ENCODE measurements around the gene SAMD11. TPM values are rescaled to one million over a fixed set of nuclear protein-coding genes. Genes with fewer than 3 reads are reported as not detected.

The SAMD11 gene
- total RNA-seq, 2 experiments from 2014 or later = not detected

DNA sequence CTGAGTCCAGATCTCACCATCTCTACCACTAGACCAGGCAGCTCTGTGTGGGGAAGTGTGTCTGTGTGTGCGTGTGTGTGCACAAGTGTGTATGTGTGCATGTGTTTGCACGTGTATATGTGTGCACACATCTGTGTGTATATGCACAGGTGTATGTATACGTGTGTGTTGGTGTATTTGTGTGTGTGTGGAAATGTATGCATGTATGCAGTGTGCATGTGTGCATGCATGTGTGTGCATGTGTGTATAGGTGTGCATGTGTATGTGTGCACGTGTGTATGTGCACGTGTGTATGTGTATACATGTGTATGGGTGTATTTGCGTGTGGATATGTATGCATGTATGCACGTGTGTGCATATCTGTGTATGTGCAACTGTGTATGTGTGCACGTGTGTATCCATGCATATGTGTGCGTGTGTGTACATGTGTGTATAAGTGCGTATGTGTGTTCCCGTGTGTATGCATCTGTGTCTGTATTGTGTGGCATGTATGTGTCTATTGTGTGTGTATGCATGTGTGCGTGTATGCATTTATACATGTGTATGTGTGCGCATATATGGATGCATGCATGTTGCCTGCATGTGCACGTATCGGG is 45.6 kb downstream of the SAMD11 start:
- H3K4me3 ChIP-seq (ENCODE audit: low read length) = no peak overlapping the region
- H3K4me1 ChIP-seq (ENCODE audit: insufficient read depth, low read length) = peaks cover 20% of the 10 kb centered on the region
- peaks cover 0 to 10% of the 10 kb centered on the region in 2 experiments for H3K9me3 ChIP-seq (ENCODE audit: control insufficient read depth in 1 of 2, insufficient read depth in 1 of 2, low read length in 2 of 2)
- no peak overlapping the region for H3K27ac ChIP-seq (ENCODE audit: low read depth in 1 of 2, low read length in 2 of 2)
- ATAC-seq (ENCODE audit: poor library complexity) = no peak
- Mint-ChIP-seq H3K4me1 (ENCODE audit: low read depth) (no peaks in the 10 kb centered on the region), H3K27ac (no peak overlapping the region), H3K36me3 (ENCODE audit: low read depth) (no peaks in the 10 kb centered on the region), H3K27me3 (peaks cover 22% of the 10 kb centered on the region), H3K4me3 (peak overlapping the region; percentile 65), H3K9me3 (no peaks in the 10 kb centered on the region)
- ChIA-PET POLR2A (no interaction called here), CTCF (no interaction called here)
- TF ChIP-seq, protein P1, sequence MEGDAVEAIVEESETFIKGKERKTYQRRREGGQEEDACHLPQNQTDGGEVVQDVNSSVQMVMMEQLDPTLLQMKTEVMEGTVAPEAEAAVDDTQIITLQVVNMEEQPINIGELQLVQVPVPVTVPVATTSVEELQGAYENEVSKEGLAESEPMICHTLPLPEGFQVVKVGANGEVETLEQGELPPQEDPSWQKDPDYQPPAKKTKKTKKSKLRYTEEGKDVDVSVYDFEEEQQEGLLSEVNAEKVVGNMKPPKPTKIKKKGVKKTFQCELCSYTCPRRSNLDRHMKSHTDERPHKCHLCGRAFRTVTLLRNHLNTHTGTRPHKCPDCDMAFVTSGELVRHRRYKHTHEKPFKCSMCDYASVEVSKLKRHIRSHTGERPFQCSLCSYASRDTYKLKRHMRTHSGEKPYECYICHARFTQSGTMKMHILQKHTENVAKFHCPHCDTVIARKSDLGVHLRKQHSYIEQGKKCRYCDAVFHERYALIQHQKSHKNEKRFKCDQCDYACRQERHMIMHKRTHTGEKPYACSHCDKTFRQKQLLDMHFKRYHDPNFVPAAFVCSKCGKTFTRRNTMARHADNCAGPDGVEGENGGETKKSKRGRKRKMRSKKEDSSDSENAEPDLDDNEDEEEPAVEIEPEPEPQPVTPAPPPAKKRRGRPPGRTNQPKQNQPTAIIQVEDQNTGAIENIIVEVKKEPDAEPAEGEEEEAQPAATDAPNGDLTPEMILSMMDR (IDR thresholded peaks at IDR 0.05) = no peak
- H3K36me3 ChIP-seq (ENCODE audit: insufficient read depth, low read length) = no peaks in the 10 kb centered on the region
- intact Hi-C loops (cut with DNase I, micrococcal nuclease) = no loop called here
- peak in 1 of 14 experiments; percentile 4 for DNase-seq
- H3K27me3 ChIP-seq (ENCODE audit: control insufficient read depth in 1 of 2, insufficient read depth in 2 of 2, low read length in 2 of 2) = peaks cover 16 to 21% of the 10 kb centered on the region in 2 experiments

DNA sequence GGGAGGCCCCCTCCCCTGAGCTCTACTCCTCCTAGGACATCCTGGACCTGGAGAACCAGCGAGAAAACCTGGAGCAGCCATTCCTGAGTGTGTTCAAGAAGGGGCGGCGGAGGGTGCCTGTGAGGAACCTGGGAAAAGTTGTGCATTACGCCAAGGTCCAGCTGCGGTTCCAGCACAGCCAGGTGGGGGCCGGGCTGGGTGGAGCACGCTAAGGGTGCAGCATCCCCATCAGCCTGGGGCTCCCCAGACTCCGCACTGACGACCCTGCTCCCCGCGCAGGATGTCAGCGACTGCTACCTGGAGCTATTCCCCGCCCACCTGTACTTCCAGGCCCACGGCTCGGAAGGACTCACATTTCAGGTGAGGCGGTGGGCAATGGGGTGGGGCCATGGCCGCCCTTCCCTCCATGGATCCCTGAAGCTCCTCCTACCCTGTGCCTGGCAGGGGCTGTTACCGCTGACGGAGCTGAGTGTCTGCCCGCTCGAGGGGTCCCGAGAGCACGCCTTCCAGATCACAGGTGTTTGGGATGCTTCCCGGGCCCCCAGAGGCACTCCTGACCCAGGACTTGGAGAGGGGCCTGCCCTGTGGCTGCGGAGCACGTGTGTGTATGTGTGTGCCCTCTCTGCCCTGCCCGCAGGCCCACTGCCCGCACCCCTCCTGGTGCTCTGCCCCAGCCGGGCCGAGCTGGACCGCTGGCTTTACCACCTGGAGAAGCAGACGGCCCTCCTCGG is 46.7 kb downstream of the SAMD11 start:
- H3K27ac Mint-ChIP-seq = no peak overlapping the region
- intact Hi-C loops (cut with DNase I, micrococcal nuclease) = no loop called here
- H3K4me1 Mint-ChIP-seq (ENCODE audit: low read depth) = no peaks in the 10 kb centered on the region
- H3K4me3 Mint-ChIP-seq = no peak overlapping the region
- no peaks in the 10 kb centered on the region for H3K9me3 Mint-ChIP-seq
- ChIA-PET POLR2A (interaction anchor here (1.1 kb wide), 1 partner anchor 31 kb away, joined by 3 read pairs; no protein-coding TSS in a partner anchor), CTCF (no interaction called here)
- no peaks in the 10 kb centered on the region for H3K36me3 Mint-ChIP-seq (ENCODE audit: low read depth)
- H3K4me3 ChIP-seq (ENCODE audit: low read length) = no peak overlapping the region
- no peak overlapping the region for H3K27ac ChIP-seq (ENCODE audit: low read depth in 1 of 2, low read length in 2 of 2)
- H3K4me1 ChIP-seq (ENCODE audit: insufficient read depth, low read length) = peaks cover 21% of the 10 kb centered on the region
- TF ChIP-seq, protein P1 (IDR thresholded peaks at IDR 0.05) = no peak
- H3K27me3 ChIP-seq (ENCODE audit: control insufficient read depth in 1 of 2, insufficient read depth in 2 of 2, low read length in 2 of 2) = peaks cover 18 to 24% of the 10 kb centered on the region in 2 experiments
- H3K9me3 ChIP-seq (ENCODE audit: control insufficient read depth in 1 of 2, insufficient read depth in 1 of 2, low read length in 2 of 2) = peaks cover 0 to 13% of the 10 kb centered on the region in 2 experiments
- no peak for ATAC-seq (ENCODE audit: poor library complexity)
- peaks cover 22% of the 10 kb centered on the region for H3K27me3 Mint-ChIP-seq
- no peaks in the 10 kb centered on the region for H3K36me3 ChIP-seq (ENCODE audit: insufficient read depth, low read length)
- peak in 1 of 14 experiments; percentile 15 for DNase-seq

DNA sequence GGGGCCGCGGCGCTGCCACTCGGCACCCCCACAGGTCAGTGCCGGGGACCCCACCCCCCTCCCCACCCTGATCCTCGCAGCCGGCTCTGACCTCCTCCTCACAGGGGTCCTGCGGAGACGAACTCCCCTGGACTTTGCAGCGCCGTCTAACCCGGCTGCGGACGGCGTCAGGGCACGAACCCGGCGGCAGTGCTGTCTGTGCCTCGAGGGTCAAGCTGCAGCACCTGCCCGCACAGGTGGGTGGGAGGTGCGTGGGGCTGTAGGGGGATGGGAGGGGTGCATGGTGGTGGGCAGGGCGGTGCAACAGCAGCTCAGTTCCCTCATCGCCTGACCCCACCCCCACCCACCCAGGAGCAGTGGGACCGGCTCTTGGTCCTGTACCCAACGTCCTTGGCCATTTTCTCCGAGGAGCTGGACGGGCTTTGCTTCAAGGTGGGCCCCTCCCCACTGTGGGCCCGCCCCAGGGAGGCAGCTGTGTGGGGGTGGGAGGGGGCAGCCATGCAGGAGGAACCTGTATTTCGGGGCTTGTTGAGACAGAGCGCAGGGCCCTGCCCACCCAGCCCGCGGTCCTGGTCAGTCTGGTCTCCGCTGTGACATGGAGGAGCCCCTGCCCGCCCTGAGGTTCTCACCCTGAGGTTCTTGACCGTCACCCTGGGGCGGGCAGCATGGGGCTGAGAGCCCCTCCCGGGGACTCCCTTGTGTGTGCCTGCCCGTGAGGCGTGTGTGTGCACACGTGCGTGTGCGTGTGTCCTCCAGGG is 47.4 kb downstream of the SAMD11 start:
- TF ChIP-seq, protein P1 (IDR thresholded peaks at IDR 0.05) = no peak
- DNase-seq (peak in 1 of 14 experiments; percentile 31), ATAC-seq (ENCODE audit: poor library complexity) (no peak)
- H3K36me3 Mint-ChIP-seq (ENCODE audit: low read depth) = no peaks in the 10 kb centered on the region
- Histone ChIP-seq H3K9me3 (ENCODE audit: control insufficient read depth in 1 of 2, insufficient read depth in 1 of 2, low read length in 2 of 2) (peaks cover 0 to 15% of the 10 kb centered on the region in 2 experiments), H3K36me3 (ENCODE audit: insufficient read depth, low read length) (no peaks in the 10 kb centered on the region), H3K27me3 (ENCODE audit: control insufficient read depth in 1 of 2, insufficient read depth in 2 of 2, low read length in 2 of 2) (peaks cover 21 to 28% of the 10 kb centered on the region in 2 experiments), H3K27ac (ENCODE audit: low read depth in 1 of 2, low read length in 2 of 2) (no peak overlapping the region), H3K4me3 (ENCODE audit: low read length) (no peak overlapping the region), H3K4me1 (ENCODE audit: insufficient read depth, low read length) (peaks cover 22% of the 10 kb centered on the region)
- peaks cover 30% of the 10 kb centered on the region for H3K27me3 Mint-ChIP-seq
- CTCF ChIA-PET = no interaction called here
- no peaks in the 10 kb centered on the region for H3K9me3 Mint-ChIP-seq
- POLR2A ChIA-PET = interaction anchor here (1.1 kb wide), 1 partner anchor 30 kb away, joined by 3 read pairs; no protein-coding TSS in a partner anchor
- intact Hi-C loops (cut with DNase I, micrococcal nuclease) = no loop called here
- H3K27ac Mint-ChIP-seq = no peak overlapping the region
- H3K4me1 Mint-ChIP-seq (ENCODE audit: low read depth) = peaks cover 7% of the 10 kb centered on the region
- H3K4me3 Mint-ChIP-seq = no peak overlapping the region
